Endothelial cell of umbilical vein (primary cell): ENCODE measurements around the gene EFHD2. TPM values are rescaled to one million over a fixed set of nuclear protein-coding genes. Genes with fewer than 3 reads are reported as not detected.
"Not testable (repeated sequence)": the region's sequence is repeated elsewhere in the genome, so short reads cannot be mapped to it uniquely, and the experiment has no call there.

ENCODE experiments used
- BruUV-seq: library from RNA; stranded (reverse); fragments of 400-500 nt; replicated peaks from 2 replicates; lab custom pipeline; 2021; lab: Mats Ljungman, UMichigan
- CTCF ChIA-PET: fragments of 300-600, 350-600 bp; sonication (Branson Sonifier 250); formaldehyde crosslinking; loops from one replicate; lab custom pipeline; 2021; ENCODE audit warnings: antibody characterized with exemption, inconsistent platforms; lab: Charles Lee
- POLR2A ChIA-PET: fragments of 300-600, 350-600 bp; sonication (Branson Sonifier 250); formaldehyde crosslinking; loops from one replicate; lab custom pipeline; 2021; ENCODE audit warnings: antibody characterized with exemption, inconsistent platforms; lab: Charles Lee
- DNase-seq: peaks from one replicate; pipeline ENCODE4 v3.0.0-alpha.2; 2011; ENCODE audit warnings: low read depth, low spot score
- FAIRE-seq: peaks from 2 replicates; lab custom pipeline; 2011; peaks lifted over from hg19 to GRCh38; lab: Jason Lieb, UNC
- H2AFZ ChIP-seq: 2 replicates; pipeline ENCODE4 v1.6.0; 2012; ENCODE audit warnings: low read depth, low read length, control low read depth, inconsistent platforms
- H3K27ac ChIP-seq: 2 replicates; pipeline ENCODE4 v1.5.1; 2011; ENCODE audit warnings: low read depth, mild to moderate bottlenecking, control low read depth, low read length, moderate library complexity; ENCODE audit not compliant: insufficient read depth
- H3K27me3 ChIP-seq, 2 experiments: 2 replicates each; pipeline versions ENCODE4 v1.6.0 to v1.6.1; 2011; ENCODE audit warnings: low read length in 2 of 2, mixed read lengths in 1 of 2; ENCODE audit not compliant: control insufficient read depth in 2 of 2, insufficient read depth in 2 of 2
- H3K36me3 ChIP-seq, 2 experiments: 2 replicates in 1 of 2; 3 replicates in 1 of 2; pipeline ENCODE4 v1.5.1; 2011; ENCODE audit warnings: low read length in 2 of 2, mild to moderate bottlenecking in 1 of 2, moderate library complexity in 1 of 2; ENCODE audit not compliant: control insufficient read depth in 2 of 2, insufficient read depth in 2 of 2; ENCODE audit errors: extremely low read depth in 1 of 2
- H3K4me1 ChIP-seq: 3 replicates; pipeline ENCODE4 v1.5.1; 2011; ENCODE audit warnings: mild to moderate bottlenecking, low read length; ENCODE audit not compliant: control insufficient read depth, insufficient read depth; ENCODE audit errors: extremely low read depth
- H3K4me2 ChIP-seq: 2 replicates; pipeline ENCODE4 v1.6.1; 2011; ENCODE audit warnings: low read length, control low read depth, mixed read lengths; ENCODE audit not compliant: insufficient read depth
- H3K4me3 ChIP-seq, 3 experiments: fragments of 200-600 bp in 1 of 3; sonication (generic), shearing (Covaris generic) in 1 of 3; replicated peaks in 1 of 3; 2 replicates each; pipeline ENCODE4 v1.5.1; 2011 to 2016; ENCODE audit warnings: control low read depth in 3 of 3, low read length in 3 of 3, mild to moderate bottlenecking in 2 of 3, inconsistent platforms in 1 of 3, low read depth in 1 of 3, moderate library complexity in 1 of 3; ENCODE audit not compliant: insufficient read depth in 1 of 3
- H3K79me2 ChIP-seq: 2 replicates; pipeline ENCODE4 v1.6.0; 2012; ENCODE audit warnings: low read length, inconsistent platforms; ENCODE audit not compliant: control insufficient read depth, insufficient read depth
- H3K9ac ChIP-seq: replicated peaks from 2 replicates; pipeline ENCODE3; 2011; ENCODE audit warnings: low read length, control low read depth; ENCODE audit not compliant: insufficient read depth; ENCODE audit errors: extremely low read depth
- H3K9me1 ChIP-seq: replicated peaks from 3 replicates; pipeline ENCODE4 v1.6.0; 2011; ENCODE audit warnings: mild to moderate bottlenecking, low read length; ENCODE audit not compliant: control insufficient read depth, insufficient read depth; ENCODE audit errors: extremely low read depth
- H3K9me3 ChIP-seq: replicated peaks from 2 replicates; pipeline ENCODE4 v1.5.1; 2012; ENCODE audit warnings: low read length, inconsistent platforms; ENCODE audit not compliant: control insufficient read depth, insufficient read depth
- H4K20me1 ChIP-seq: replicated peaks from 2 replicates; pipeline ENCODE3; 2011; ENCODE audit warnings: mild to moderate bottlenecking, low read length; ENCODE audit not compliant: control insufficient read depth, insufficient read depth; ENCODE audit errors: extremely low read depth
- EZH2 ChIP-seq: IDR thresholded peaks from 2 replicates; pipeline ENCODE4 v1.6.1; 2012; ENCODE audit warnings: borderline replicate concordance, low read depth, mild to moderate bottlenecking, moderate library complexity, low read length, inconsistent platforms; ENCODE audit not compliant: severe bottlenecking
- FOS ChIP-seq: IDR thresholded peaks from 2 replicates; pipeline ENCODE4 v1.6.1; 2011; ENCODE audit warnings: mild to moderate bottlenecking, low read length, moderate library complexity, borderline replicate concordance; ENCODE audit not compliant: insufficient read depth
- GATA2 ChIP-seq: IDR thresholded peaks from 2 replicates; pipeline ENCODE4 v1.7.0; 2011; ENCODE audit warnings: low read depth, mild to moderate bottlenecking, moderate library complexity, mixed read lengths, low read length; ENCODE audit not compliant: insufficient read length, insufficient read depth
- JUN ChIP-seq: IDR thresholded peaks from 2 replicates; pipeline ENCODE4 v1.6.1; 2011; ENCODE audit warnings: borderline replicate concordance, low read depth; ENCODE audit not compliant: insufficient read length, insufficient read depth
- MYC ChIP-seq: IDR thresholded peaks from one replicate; pipeline ENCODE4 v1.6.1; 2011; ENCODE audit warnings: mild to moderate bottlenecking, low read depth, low read length
- POLR2A ChIP-seq: IDR thresholded peaks from 2 replicates; pipeline ENCODE4 v1.6.1; 2012; ENCODE audit warnings: low read depth, mild to moderate bottlenecking, control low read depth, low read length
- POLR2AphosphoS5 ChIP-seq: IDR thresholded peaks from 2 replicates; pipeline ENCODE4 v1.6.1; 2012; ENCODE audit warnings: low read depth, mild to moderate bottlenecking, control low read depth, low read length, moderate library complexity; ENCODE audit not compliant: insufficient read depth
- dilution Hi-C: fragments of 300-500 bp; cut with MboI; formaldehyde crosslinking; loops from one replicate; pipeline ENCODE4 v1.15.0; 2019; ENCODE audit warnings: low sequenced_read_pairs; ENCODE audit not compliant: extremely low pct_ligation_motif_present
- intact Hi-C: fragments of 100-400 bp; cut with micrococcal nuclease; formaldehyde crosslinking; loops from one replicate; pipeline ENCODE4 v1.10.0; 2022
- polyA plus RNA-seq, 4 experiments: library from polyadenylated mRNA; depleted of rRNA in 3 of 4; stranded (reverse) in 3 of 4; unstranded in 1 of 4; fragments of >200 nt; gene quantifications; 2 replicates each; pipeline versions ENCODE4 v1.2.1 to v1.2.3, GENCODE V29; 2011 to 2012; ENCODE audit warnings: missing spikeins in 1 of 4
- total RNA-seq: library from RNA; stranded (reverse); gene quantifications from 2 replicates; pipeline ENCODE4 v1.2.3, GENCODE V29; 2021
- TF ChIP-seq, protein P1 (sequence below): IDR thresholded peaks from 2 replicates; pipeline ENCODE4 v1.6.1; 2011; ENCODE audit not compliant: insufficient read depth, insufficient read length
- TF ChIP-seq, protein P2 (sequence below), 2 donors: IDR thresholded peaks; 1 replicate in 1 of 2; 2 replicates in 1 of 2; pipeline ENCODE4 v1.5.1; 2011; ENCODE audit warnings: low read length in 2 of 2, mild to moderate bottlenecking in 2 of 2, moderate library complexity in 2 of 2, control low read depth in 1 of 2, inconsistent platforms in 1 of 2, low read depth in 1 of 2; ENCODE audit not compliant: insufficient read depth in 1 of 2; ENCODE audit errors: extremely low read depth in 1 of 2

EFHD2 gene
- total and polyA plus RNA-seq, 2 donors (not counting 3 experiments of a cell fraction or from before 2014, with no cell fraction given) = 50.2 to 73.5 TPM

DNA sequence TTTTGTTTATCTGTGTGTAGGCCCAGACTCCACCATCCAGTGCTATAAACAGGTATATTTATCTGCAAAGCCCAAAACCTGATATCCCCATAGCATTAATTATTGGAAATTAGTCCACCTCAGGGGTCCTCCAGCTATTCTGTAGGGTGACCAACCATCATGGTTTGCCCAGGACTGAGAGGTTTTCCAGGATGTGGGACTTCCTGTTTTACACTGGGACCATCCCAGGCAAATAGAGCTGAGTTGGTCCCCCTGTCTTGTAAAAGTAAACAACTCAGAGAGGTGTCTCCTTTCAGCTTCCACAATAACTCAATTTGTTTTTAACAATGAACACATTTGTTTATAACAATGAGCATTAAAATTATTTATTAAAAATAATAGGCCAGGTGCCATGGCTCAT is 58.5 kb downstream of the EFHD2 start:
- TF ChIP-seq JUN = no peak
- intact Hi-C loops = no loop called here
- no peaks in the 10 kb centered on the region for H3K9me1 ChIP-seq
- no peak overlapping the region for H3K9ac ChIP-seq
- no peak overlapping the region for H2AFZ ChIP-seq
- DNase-seq (no peak), FAIRE-seq (no peak)
- H3K27me3 ChIP-seq = no peaks in the 10 kb centered on the region
- H3K4me3 ChIP-seq = no peak overlapping the region
- no peaks in the 10 kb centered on the region for H4K20me1 ChIP-seq
- dilution Hi-C loops = no loop called here
- no peaks in the 10 kb centered on the region for H3K36me3 ChIP-seq
- BruUV-seq = no TSS peak
- no peaks in the 10 kb centered on the region for H3K9me3 ChIP-seq
- ChIA-PET POLR2A (interaction anchor here (0.8 kb wide), 1 partner anchor 23 kb away, joined by 4 read pairs; no protein-coding TSS in a partner anchor), CTCF (no interaction called here)
- H3K27ac ChIP-seq = no peak overlapping the region
- no peak overlapping the region for H3K4me2 ChIP-seq
- no peaks in the 10 kb centered on the region for H3K79me2 ChIP-seq
- H3K4me1 ChIP-seq = no peaks in the 10 kb centered on the region

DNA sequence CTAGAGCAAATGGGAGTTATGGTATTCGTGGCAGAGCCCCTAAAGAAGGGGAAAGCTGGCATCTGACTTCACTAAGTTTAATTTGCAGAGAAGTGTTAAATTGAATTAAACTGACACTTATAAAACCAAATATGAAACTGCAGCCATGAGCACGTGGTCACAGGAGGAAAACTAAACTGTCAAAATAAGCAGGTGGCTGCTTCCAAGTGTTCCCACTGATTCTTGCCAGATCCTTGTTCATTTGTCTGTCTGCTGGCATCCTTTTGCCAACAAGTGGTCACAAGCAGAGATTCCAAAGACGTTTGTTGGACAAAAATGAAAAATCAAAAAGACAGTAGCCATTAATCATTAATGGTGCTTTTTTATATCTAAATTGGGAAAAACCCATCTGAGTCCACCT is 59.7 kb downstream of the EFHD2 start:
- POLR2A ChIA-PET = no interaction called here
- Histone ChIP-seq H3K4me1 (no peaks in the 10 kb centered on the region), H3K79me2 (no peaks in the 10 kb centered on the region), H3K4me3 (no peak overlapping the region), H3K36me3 (no peaks in the 10 kb centered on the region), H3K9ac (no peak overlapping the region), H3K27me3 (no peaks in the 10 kb centered on the region), H4K20me1 (no peaks in the 10 kb centered on the region), H3K4me2 (no peak overlapping the region), H3K9me1 (no peaks in the 10 kb centered on the region), H2AFZ (no peak overlapping the region), H3K9me3 (no peaks in the 10 kb centered on the region), H3K27ac (no peak overlapping the region)
- dilution Hi-C loops = no loop called here
- BruUV-seq = no TSS peak
- no peak for FAIRE-seq
- intact Hi-C loops = no loop called here
- CTCF ChIA-PET = no interaction called here
- TF ChIP-seq JUN (no peak), EZH2 (no peak), FOS (no peak), POLR2A (no peak), POLR2AphosphoS5 (no peak), GATA2 (no peak), MYC (no peak)
- TF ChIP-seq, protein P1, sequence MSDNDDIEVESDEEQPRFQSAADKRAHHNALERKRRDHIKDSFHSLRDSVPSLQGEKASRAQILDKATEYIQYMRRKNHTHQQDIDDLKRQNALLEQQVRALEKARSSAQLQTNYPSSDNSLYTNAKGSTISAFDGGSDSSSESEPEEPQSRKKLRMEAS = no peak
- TF ChIP-seq, protein P2, sequence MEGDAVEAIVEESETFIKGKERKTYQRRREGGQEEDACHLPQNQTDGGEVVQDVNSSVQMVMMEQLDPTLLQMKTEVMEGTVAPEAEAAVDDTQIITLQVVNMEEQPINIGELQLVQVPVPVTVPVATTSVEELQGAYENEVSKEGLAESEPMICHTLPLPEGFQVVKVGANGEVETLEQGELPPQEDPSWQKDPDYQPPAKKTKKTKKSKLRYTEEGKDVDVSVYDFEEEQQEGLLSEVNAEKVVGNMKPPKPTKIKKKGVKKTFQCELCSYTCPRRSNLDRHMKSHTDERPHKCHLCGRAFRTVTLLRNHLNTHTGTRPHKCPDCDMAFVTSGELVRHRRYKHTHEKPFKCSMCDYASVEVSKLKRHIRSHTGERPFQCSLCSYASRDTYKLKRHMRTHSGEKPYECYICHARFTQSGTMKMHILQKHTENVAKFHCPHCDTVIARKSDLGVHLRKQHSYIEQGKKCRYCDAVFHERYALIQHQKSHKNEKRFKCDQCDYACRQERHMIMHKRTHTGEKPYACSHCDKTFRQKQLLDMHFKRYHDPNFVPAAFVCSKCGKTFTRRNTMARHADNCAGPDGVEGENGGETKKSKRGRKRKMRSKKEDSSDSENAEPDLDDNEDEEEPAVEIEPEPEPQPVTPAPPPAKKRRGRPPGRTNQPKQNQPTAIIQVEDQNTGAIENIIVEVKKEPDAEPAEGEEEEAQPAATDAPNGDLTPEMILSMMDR (IDR thresholded peaks at IDR 0.05; ENCODE audit: extremely low read depth in 1 of 2, insufficient read depth in 1 of 2, low read depth in 1 of 2, low read length in 2 of 2) = no peak
- DNase-seq = no peak

DNA sequence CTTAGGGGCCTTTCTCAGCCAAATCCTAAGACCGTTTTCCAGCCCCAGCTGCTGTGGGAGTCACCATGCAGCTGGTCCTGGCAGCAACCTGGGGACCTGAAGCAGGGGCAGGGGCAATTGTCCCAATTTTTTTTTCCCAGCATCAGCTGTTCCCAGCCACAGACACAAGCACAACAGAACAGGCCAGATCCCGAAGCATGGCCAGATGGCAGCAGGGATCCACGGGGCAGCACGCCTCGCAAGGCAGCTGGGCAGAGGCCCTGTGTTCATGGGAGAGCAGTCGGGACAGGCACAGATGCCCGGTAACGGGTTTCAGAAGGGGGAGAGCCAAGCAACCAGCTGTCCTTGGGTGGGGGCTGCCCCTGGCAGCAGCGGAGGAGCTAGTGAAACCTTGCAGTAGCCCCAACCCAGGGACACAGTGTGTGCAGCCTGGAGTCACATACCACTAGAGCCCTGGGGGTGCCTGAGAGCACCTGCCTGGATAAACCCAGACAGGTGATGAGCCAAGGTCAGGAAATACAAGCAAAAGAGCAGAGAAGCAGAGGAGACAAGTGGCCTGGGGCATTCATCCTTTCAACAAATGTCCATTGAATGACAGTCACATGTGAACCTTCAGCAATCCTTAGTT is 60.2 kb downstream of the EFHD2 start:
- H3K4me2 ChIP-seq, H3K4me1 ChIP-seq, dilution Hi-C loops, CTCF ChIA-PET, intact Hi-C loops, H3K36me3 ChIP-seq, BruUV-seq, POLR2A ChIA-PET, H3K9me3 ChIP-seq, H3K9me1 ChIP-seq, H3K79me2 ChIP-seq, H4K20me1 ChIP-seq, H3K4me3 ChIP-seq, DNase-seq, H2AFZ ChIP-seq, H3K27me3 ChIP-seq, H3K27ac ChIP-seq, H3K9ac ChIP-seq, FAIRE-seq: not testable (repeated sequence)
